GM12878 (cell line): Measurements from ENCODE around the gene RBMS1. TPM values are rescaled to one million over a fixed set of nuclear protein-coding genes. Genes with fewer than 3 reads are reported as not detected.
A peak's percentile ranks its signal among the peaks of the same experiment; 100 is the strongest.

Source experiments
- ATAC-seq: fragments of 200-7000 bp; cut with Tn5 transposase; 3 replicates; pipeline ENCODE4 v1.9.1; 2020; ENCODE audit warnings: mild to moderate bottlenecking, moderate library complexity
- BruUV-seq: library from RNA; stranded (reverse); fragments of 400-500 nt; replicated peaks from 2 replicates; lab custom pipeline; 2021; lab: Mats Ljungman, UMichigan
- CTCF ChIA-PET: fragments of 300-600 bp; sonication (Branson Sonifier 250); formaldehyde crosslinking; extraction: SDS; loops from one replicate; lab custom pipeline; 2021; ENCODE audit warnings: inconsistent platforms; lab: Yijun Ruan, JAX
- POLR2A ChIA-PET: fragments of 350-600 bp; formaldehyde crosslinking; extraction: SDS; loops from one replicate; lab custom pipeline; 2021; ENCODE audit warnings: inconsistent platforms; lab: Charles Lee
- RAD21 ChIA-PET: fragments of 300-600 bp; sonication (Branson Sonifier 250); formaldehyde crosslinking; loops from one replicate; lab custom pipeline; 2023; ENCODE audit warnings: antibody characterized with exemption; ENCODE audit not compliant: unreplicated experiment; lab: Charles Lee
- SMC1A ChIA-PET: fragments of 300-600 bp; sonication (Branson Sonifier 250); formaldehyde crosslinking; loops from one replicate; lab custom pipeline; 2023; ENCODE audit not compliant: unreplicated experiment, uncharacterized antibody; lab: Charles Lee
- DNase-seq: peaks from one replicate; pipeline ENCODE4 v3.0.0-alpha.2; 2011; ENCODE audit warnings: low read depth, low spot score
- FAIRE-seq: peaks from 3 replicates; lab custom pipeline; 2011; peaks lifted over from hg19 to GRCh38; lab: Jason Lieb, UNC
- H2AFZ ChIP-seq: 2 replicates; pipeline ENCODE4 v1.6.0; 2011; ENCODE audit warnings: low read depth, low read length, control low read depth; ENCODE audit not compliant: control insufficient read depth
- H3K27ac ChIP-seq: 2 replicates; pipeline ENCODE4 v1.5.1; 2011; ENCODE audit warnings: control low read depth; ENCODE audit not compliant: control insufficient read depth, insufficient read depth
- H3K27me3 ChIP-seq, 2 experiments: replicated peaks in 1 of 2; 2 replicates each; pipeline versions ENCODE4 v1.6.0 to v1.6.1; 2011; ENCODE audit warnings: low read length in 1 of 2; ENCODE audit not compliant: control insufficient read depth in 2 of 2, insufficient read depth in 2 of 2
- H3K36me3 ChIP-seq, 2 experiments: 2 replicates each; pipeline ENCODE4 v1.5.1; 2011; ENCODE audit warnings: low read length in 1 of 2; ENCODE audit not compliant: control insufficient read depth in 2 of 2, insufficient read depth in 2 of 2
- H3K4me1 ChIP-seq: 2 replicates; pipeline ENCODE4 v1.6.1; 2011; ENCODE audit warnings: mild to moderate bottlenecking, low read length, moderate library complexity, mixed read lengths; ENCODE audit not compliant: control insufficient read depth, insufficient read depth
- H3K4me2 ChIP-seq: 2 replicates; pipeline ENCODE4 v1.6.0; 2011; ENCODE audit warnings: control low read depth; ENCODE audit not compliant: control insufficient read depth, insufficient read depth
- H3K4me3 ChIP-seq: fragments of 200-600 bp; sonication (generic); 2 replicates; pipeline ENCODE4 v1.5.1; 2016
- H3K79me2 ChIP-seq: 2 replicates; pipeline ENCODE4 v1.6.0; 2011; ENCODE audit warnings: low read length; ENCODE audit not compliant: control insufficient read depth, insufficient read depth
- H3K9ac ChIP-seq: 2 replicates; pipeline ENCODE4 v1.8.0; 2011; ENCODE audit warnings: low read length, control low read depth, mixed read lengths; ENCODE audit not compliant: control insufficient read depth, insufficient read depth
- H3K9me3 ChIP-seq: replicated peaks from 3 replicates; pipeline ENCODE4 v1.5.1; 2011; ENCODE audit warnings: mild to moderate bottlenecking, low read length; ENCODE audit not compliant: control insufficient read depth, insufficient read depth
- H4K20me1 ChIP-seq: 2 replicates; pipeline ENCODE4 v1.6.0; 2011; ENCODE audit not compliant: control insufficient read depth, insufficient read depth
- ATF7 ChIP-seq: fragments of 450-650 bp; IDR thresholded peaks from 2 replicates; pipeline ENCODE4 v1.6.1; 2016; ENCODE audit warnings: low read depth, mild to moderate bottlenecking
- BCL11A ChIP-seq: IDR thresholded peaks from 2 replicates; pipeline ENCODE4 v1.6.1; 2011; ENCODE audit warnings: low read depth, low read length
- CBX5 ChIP-seq: sonication (generic); IDR thresholded peaks from 2 replicates; pipeline ENCODE4 v1.6.1; 2016; ENCODE audit warnings: low read depth, moderate library complexity, mild to moderate bottlenecking, inconsistent platforms
- EGR1 ChIP-seq, 2 experiments: IDR thresholded peaks; 1 replicate in 1 of 2; 2 replicates in 1 of 2; pipeline ENCODE4 v1.6.1; 2011 to 2012; ENCODE audit warnings: low read depth in 2 of 2, low read length in 2 of 2, borderline replicate concordance in 1 of 2, mild to moderate bottlenecking in 1 of 2, moderate library complexity in 1 of 2
- GABPA ChIP-seq: IDR thresholded peaks from 2 replicates; pipeline ENCODE4 v1.6.1; 2014; ENCODE audit warnings: antibody characterized with exemption, low read depth, mild to moderate bottlenecking, inconsistent platforms
- MYC ChIP-seq: IDR thresholded peaks from 2 replicates; pipeline ENCODE4 v1.6.1; 2011; ENCODE audit warnings: mild to moderate bottlenecking, low read length, moderate library complexity, inconsistent platforms; ENCODE audit not compliant: insufficient read depth, insufficient replicate concordance, insufficient read length, severe bottlenecking
- NBN ChIP-seq: fragments of 450-650 bp; IDR thresholded peaks from 2 replicates; pipeline ENCODE4 v1.6.1; 2016
- NFYB ChIP-seq: IDR thresholded peaks from 2 replicates; pipeline ENCODE4 v1.6.1; 2011; ENCODE audit warnings: low read depth, mild to moderate bottlenecking, low read length, improper control_type of control experiment, moderate library complexity; ENCODE audit not compliant: insufficient read depth
- SMAD1 ChIP-seq: fragments of 450-650 bp; IDR thresholded peaks from 2 replicates; pipeline ENCODE4 v1.6.1; 2018; ENCODE audit warnings: mild to moderate bottlenecking, low read depth; ENCODE audit not compliant: partially characterized antibody
- SMAD5 ChIP-seq: IDR thresholded peaks from 2 replicates; pipeline ENCODE4 v1.6.1; 2016; ENCODE audit warnings: antibody characterized with exemption, low read depth
- ZNF217 ChIP-seq: fragments of 450-650 bp; IDR thresholded peaks from 2 replicates; pipeline ENCODE4 v1.6.1; 2017; ENCODE audit warnings: antibody characterized with exemption, mild to moderate bottlenecking
- WGBS: methylation state at CpG from one replicate; pipeline ENCODE4 v1.1.6; 2016; ENCODE audit warnings: low lambda C conversion rate; ENCODE audit not compliant: insufficient replicate concordance, insufficient coverage; ENCODE audit errors: missing lambda C conversion rate; 5-methylcytosine and 5-hydroxymethylcytosine counted together
- in situ Hi-C: fragments of 300-500 bp; cut with MboI; formaldehyde crosslinking; loops from 9 replicates; pipeline ENCODE4 v1.14.3; 2018; ENCODE audit warnings: mixed read lengths
- intact Hi-C: fragments of 100-400 bp; cut with micrococcal nuclease; formaldehyde crosslinking; loops from one replicate; pipeline ENCODE4 v1.14.2; 2022; ENCODE audit not compliant: unreplicated experiment
- polyA plus RNA-seq, 11 experiments: library from polyadenylated mRNA; depleted of rRNA in 4 of 11; unstranded in 6 of 11; stranded (reverse) in 5 of 11; fragments of >200 nt; fragmentation: Nextera tagmentation in 4 of 11; fragmentation: Illumina TruSeq in 1 of 11; extraction: Ambion mirVana in 4 of 11; extraction: Trizol in 1 of 11; gene quantifications; 1 replicate in 1 of 11; 2 replicates in 10 of 11; pipeline versions ENCODE4 v1.2.1 to v1.2.3, GENCODE V29; 2011 to 2016; ENCODE audit warnings: inconsistent platforms in 2 of 11, missing spikeins in 2 of 11, low read depth in 1 of 11
- total RNA-seq, 4 experiments: library from RNA; depleted of rRNA in 3 of 4; stranded (reverse); fragments of >200 nt in 3 of 4; fragmentation: Illumina TruSeq in 1 of 4; extraction: Trizol in 1 of 4; gene quantifications; 2 replicates each; pipeline versions ENCODE4 v1.2.1 to v1.2.3, GENCODE V29; 2013 to 2021
- TF ChIP-seq, protein P1 (sequence below): fragments of 450-650 bp; IDR thresholded peaks from 2 replicates; pipeline ENCODE4 v1.6.1; 2016; ENCODE audit warnings: mild to moderate bottlenecking, moderate library complexity, borderline replicate concordance
- TF ChIP-seq, protein P2 (sequence below): fragments of 450-650 bp; formaldehyde crosslinking; IDR thresholded peaks from 2 replicates; pipeline ENCODE4 v1.4.0; 2022; ENCODE audit warnings: mild to moderate bottlenecking, moderate library complexity
- TF ChIP-seq, protein P3 (sequence below): fragments of 450-650 bp; formaldehyde crosslinking; IDR thresholded peaks from 2 replicates; pipeline ENCODE4 v1.5.0; 2022; ENCODE audit warnings: mild to moderate bottlenecking, missing genetic modification characterization

Gene RBMS1
- total and polyA plus RNA-seq, 10 of the 15 experiments (the other 5 are each of a cell fraction or from before 2014, with no cell fraction given): 0.04 to 0.31 (median 0.17) TPM; not detected in 1

DNA sequence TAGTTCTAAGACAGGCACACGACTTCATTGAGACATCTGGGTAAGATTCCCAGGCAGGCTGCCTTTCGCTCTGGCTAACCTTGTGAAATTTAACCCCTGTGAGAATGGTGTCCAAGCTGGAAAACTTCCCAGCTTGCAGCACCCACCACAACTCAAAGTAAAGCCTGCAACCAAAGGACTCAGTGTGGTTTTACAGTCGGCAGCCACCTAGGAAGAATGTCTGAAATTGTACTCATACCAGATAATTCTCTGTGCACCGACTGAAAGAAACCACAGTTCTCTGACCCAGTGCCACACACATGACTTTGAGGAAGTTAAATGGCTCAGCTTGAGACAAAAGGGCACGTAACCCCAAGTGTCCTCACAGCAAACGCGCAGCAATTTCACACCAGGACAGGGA is 125.7 kb downstream of the RBMS1 start:
- POLR2A ChIA-PET: no interaction called here
- in situ Hi-C loops: no loop called here
- Histone ChIP-seq H3K9me3 (no peaks in the 10 kb centered on the region), H3K4me1 (no peaks in the 10 kb centered on the region), H3K79me2 (no peaks in the 10 kb centered on the region), H3K9ac (no peak overlapping the region), H3K27me3 (0 out of 4 replicates have a peak, but pooled peaks cover 0 to 2% of the 10 kb centered on the region in 2 experiments), H3K36me3 (no peaks in the 10 kb centered on the region), H3K4me2 (no peak overlapping the region), H4K20me1 (no peaks in the 10 kb centered on the region), H2AFZ (no peak overlapping the region), H3K27ac (no peak overlapping the region), H3K4me3 (no peak overlapping the region)
- peak; percentile 7 for DNase-seq
- intact Hi-C loops: no loop called here
- BruUV-seq: no TSS peak
- SMC1A ChIA-PET: no interaction called here
- 31% methylated on average over 7 of the region's 7 CpGs for WGBS
- RAD21 ChIA-PET: no interaction called here
- CTCF ChIA-PET: no interaction called here
- no peak for FAIRE-seq
- ATAC-seq: peak; percentile 19; the same call in 1 of the 3 replicates
- TF ChIP-seq SMAD5 (no peak), CBX5 (no peak), ATF7 (no peak), MYC (no peak), EGR1 (IDR thresholded peaks at IDR 0.05; ENCODE audit: borderline replicate concordance in 1 of 2, low read depth in 2 of 2, low read length in 2 of 2) (no peak), NFYB (no peak), NBN (no peak), ZNF217 (no peak), SMAD1 (no peak), BCL11A (no peak), GABPA (no peak)
- TF ChIP-seq, protein P1, sequence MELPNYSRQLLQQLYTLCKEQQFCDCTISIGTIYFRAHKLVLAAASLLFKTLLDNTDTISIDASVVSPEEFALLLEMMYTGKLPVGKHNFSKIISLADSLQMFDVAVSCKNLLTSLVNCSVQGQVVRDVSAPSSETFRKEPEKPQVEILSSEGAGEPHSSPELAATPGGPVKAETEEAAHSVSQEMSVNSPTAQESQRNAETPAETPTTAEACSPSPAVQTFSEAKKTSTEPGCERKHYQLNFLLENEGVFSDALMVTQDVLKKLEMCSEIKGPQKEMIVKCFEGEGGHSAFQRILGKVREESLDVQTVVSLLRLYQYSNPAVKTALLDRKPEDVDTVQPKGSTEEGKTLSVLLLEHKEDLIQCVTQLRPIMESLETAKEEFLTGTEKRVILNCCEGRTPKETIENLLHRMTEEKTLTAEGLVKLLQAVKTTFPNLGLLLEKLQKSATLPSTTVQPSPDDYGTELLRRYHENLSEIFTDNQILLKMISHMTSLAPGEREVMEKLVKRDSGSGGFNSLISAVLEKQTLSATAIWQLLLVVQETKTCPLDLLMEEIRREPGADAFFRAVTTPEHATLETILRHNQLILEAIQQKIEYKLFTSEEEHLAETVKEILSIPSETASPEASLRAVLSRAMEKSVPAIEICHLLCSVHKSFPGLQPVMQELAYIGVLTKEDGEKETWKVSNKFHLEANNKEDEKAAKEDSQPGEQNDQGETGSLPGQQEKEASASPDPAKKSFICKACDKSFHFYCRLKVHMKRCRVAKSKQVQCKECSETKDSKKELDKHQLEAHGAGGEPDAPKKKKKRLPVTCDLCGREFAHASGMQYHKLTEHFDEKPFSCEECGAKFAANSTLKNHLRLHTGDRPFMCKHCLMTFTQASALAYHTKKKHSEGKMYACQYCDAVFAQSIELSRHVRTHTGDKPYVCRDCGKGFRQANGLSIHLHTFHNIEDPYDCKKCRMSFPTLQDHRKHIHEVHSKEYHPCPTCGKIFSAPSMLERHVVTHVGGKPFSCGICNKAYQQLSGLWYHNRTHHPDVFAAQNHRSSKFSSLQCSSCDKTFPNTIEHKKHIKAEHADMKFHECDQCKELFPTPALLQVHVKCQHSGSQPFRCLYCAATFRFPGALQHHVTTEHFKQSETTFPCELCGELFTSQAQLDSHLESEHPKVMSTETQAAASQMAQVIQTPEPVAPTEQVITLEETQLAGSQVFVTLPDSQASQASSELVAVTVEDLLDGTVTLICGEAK: no peak
- TF ChIP-seq, protein P2, sequence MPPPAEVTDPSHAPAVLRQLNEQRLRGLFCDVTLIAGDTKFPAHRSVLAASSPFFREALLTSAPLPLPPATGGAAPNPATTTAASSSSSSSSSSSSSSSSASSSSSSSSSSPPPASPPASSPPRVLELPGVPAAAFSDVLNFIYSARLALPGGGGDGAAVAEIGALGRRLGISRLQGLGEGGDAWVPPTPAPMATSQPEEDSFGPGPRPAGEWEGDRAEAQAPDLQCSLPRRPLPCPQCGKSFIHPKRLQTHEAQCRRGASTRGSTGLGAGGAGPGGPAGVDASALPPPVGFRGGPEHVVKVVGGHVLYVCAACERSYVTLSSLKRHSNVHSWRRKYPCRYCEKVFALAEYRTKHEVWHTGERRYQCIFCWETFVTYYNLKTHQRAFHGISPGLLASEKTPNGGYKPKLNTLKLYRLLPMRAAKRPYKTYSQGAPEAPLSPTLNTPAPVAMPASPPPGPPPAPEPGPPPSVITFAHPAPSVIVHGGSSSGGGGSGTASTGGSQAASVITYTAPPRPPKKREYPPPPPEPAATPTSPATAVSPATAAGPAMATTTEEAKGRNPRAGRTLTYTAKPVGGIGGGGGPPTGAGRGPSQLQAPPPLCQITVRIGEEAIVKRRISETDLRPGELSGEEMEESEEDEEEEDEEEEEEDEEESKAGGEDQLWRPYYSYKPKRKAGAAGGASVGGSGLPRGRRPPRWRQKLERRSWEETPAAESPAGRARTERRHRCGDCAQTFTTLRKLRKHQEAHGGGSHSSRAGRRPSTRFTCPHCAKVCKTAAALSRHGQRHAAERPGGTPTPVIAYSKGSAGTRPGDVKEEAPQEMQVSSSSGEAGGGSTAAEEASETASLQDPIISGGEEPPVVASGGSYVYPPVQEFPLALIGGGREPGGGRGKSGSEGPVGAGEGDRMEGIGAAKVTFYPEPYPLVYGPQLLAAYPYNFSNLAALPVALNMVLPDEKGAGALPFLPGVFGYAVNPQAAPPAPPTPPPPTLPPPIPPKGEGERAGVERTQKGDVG: no peak
- TF ChIP-seq, protein P3, sequence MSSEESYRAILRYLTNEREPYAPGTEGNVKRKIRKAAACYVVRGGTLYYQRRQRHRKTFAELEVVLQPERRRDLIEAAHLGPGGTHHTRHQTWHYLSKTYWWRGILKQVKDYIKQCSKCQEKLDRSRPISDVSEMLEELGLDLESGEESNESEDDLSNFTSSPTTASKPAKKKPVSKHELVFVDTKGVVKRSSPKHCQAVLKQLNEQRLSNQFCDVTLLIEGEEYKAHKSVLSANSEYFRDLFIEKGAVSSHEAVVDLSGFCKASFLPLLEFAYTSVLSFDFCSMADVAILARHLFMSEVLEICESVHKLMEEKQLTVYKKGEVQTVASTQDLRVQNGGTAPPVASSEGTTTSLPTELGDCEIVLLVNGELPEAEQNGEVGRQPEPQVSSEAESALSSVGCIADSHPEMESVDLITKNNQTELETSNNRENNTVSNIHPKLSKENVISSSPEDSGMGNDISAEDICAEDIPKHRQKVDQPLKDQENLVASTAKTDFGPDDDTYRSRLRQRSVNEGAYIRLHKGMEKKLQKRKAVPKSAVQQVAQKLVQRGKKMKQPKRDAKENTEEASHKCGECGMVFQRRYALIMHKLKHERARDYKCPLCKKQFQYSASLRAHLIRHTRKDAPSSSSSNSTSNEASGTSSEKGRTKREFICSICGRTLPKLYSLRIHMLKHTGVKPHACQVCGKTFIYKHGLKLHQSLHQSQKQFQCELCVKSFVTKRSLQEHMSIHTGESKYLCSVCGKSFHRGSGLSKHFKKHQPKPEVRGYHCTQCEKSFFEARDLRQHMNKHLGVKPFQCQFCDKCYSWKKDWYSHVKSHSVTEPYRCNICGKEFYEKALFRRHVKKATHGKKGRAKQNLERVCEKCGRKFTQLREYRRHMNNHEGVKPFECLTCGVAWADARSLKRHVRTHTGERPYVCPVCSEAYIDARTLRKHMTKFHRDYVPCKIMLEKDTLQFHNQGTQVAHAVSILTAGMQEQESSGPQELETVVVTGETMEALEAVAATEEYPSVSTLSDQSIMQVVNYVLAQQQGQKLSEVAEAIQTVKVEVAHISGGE (CRISPR knock-in tag): no peak
